A549 (cell line): ENCODE results near the gene SARDH. TPM values are rescaled to one million over a fixed set of nuclear protein-coding genes. Genes with fewer than 3 reads are reported as not detected.

Experiments
- ATAC-seq, 2 experiments: fragments of 200-7000 bp in 1 of 2; fragments of >200 bp in 1 of 2; cut with Nextera tagmentation in 1 of 2; cut with Tn5 transposase in 1 of 2; 3 replicates each; pipeline versions ENCODE4 v1.8.0 to v1.9.1; 2018 to 2020; ENCODE audit warnings: mild to moderate bottlenecking in 1 of 2, moderate library complexity in 1 of 2
- CTCF ChIA-PET: fragments of 300-600 bp; sonication (Branson Sonifier 250); formaldehyde crosslinking; extraction: SDS; loops from one replicate; lab custom pipeline; 2021; ENCODE audit warnings: antibody characterized with exemption, inconsistent platforms; lab: Yijun Ruan, JAX
- POLR2A ChIA-PET: fragments of 350-600 bp; formaldehyde crosslinking; extraction: SDS; loops from one replicate; lab custom pipeline; 2021; ENCODE audit warnings: antibody characterized with exemption, inconsistent platforms; lab: Yijun Ruan, JAX
- DNase-seq, 2 experiments: peaks; one replicate each; pipeline versions ENCODE4 v3.0.0 to v3.0.0-alpha.2; 2011 to 2016; ENCODE audit warnings: low read depth in 1 of 2, low spot score in 1 of 2
- FAIRE-seq: peaks from 2 replicates; lab custom pipeline; 2011; peaks lifted over from hg19 to GRCh38; lab: Jason Lieb, UNC
- H3K27ac ChIP-seq, 2 experiments: fragments of >200 bp; sonication (Bioruptor Twin); formaldehyde crosslinking; 3 replicates each; pipeline ENCODE4 v1.5.1; 2016 to 2017
- H3K4me1 ChIP-seq: fragments of >200 bp; sonication (Bioruptor Twin); formaldehyde crosslinking; 3 replicates; pipeline ENCODE4 v1.6.1; 2016
- H3K4me2 ChIP-seq: fragments of >200 bp; sonication (Bioruptor Twin); formaldehyde crosslinking; 3 replicates; pipeline ENCODE4 v1.6.1; 2016
- H3K4me3 ChIP-seq: fragments of >200 bp; sonication (Bioruptor Twin); formaldehyde crosslinking; 3 replicates; pipeline ENCODE4 v1.5.1; 2016
- H3K9me3 ChIP-seq: fragments of >200 bp; sonication (Bioruptor Twin); formaldehyde crosslinking; 3 replicates; pipeline ENCODE4 v1.6.1; 2016
- CHD4 ChIP-seq: fragments of 200-600 bp; sonication (generic); IDR thresholded peaks from 2 replicates; pipeline ENCODE4 v1.6.1; 2016; ENCODE audit warnings: antibody characterized with exemption, mild to moderate bottlenecking, borderline replicate concordance
- EHMT2 ChIP-seq: fragments of 200-600 bp; sonication (generic); IDR thresholded peaks from 2 replicates; pipeline ENCODE4 v1.6.1; 2016; ENCODE audit warnings: antibody characterized with exemption, low read depth, mild to moderate bottlenecking, moderate library complexity
- FOSL2 ChIP-seq, 2 experiments: fragments of 450-650 bp in 1 of 2; fragments of >200 bp in 1 of 2; sonication (Bioruptor Twin) in 1 of 2; formaldehyde crosslinking; IDR thresholded peaks; 2 replicates each; pipeline versions ENCODE4 v1.5.0 to v1.6.1; 2016 to 2020; ENCODE audit warnings: mild to moderate bottlenecking in 1 of 2, moderate library complexity in 1 of 2
- GATA3 ChIP-seq: IDR thresholded peaks from 2 replicates; pipeline ENCODE4 v1.6.1; 2012; ENCODE audit warnings: borderline replicate concordance
- MAZ ChIP-seq: fragments of 150-350 bp; IDR thresholded peaks from 2 replicates; pipeline ENCODE4 v1.6.1; 2014; ENCODE audit warnings: antibody characterized with exemption, low read depth, low read length, borderline replicate concordance
- NFE2L2 ChIP-seq: fragments of 150-350 bp; conservative IDR thresholded peaks from 2 replicates; pipeline ENCODE4 v1.6.1; 2014; ENCODE audit warnings: low read length
- NR3C1 ChIP-seq: fragments of >200 bp; sonication (Bioruptor Twin); formaldehyde crosslinking; IDR thresholded peaks from 3 replicates; pipeline ENCODE4 v1.6.1; 2017
- POLR2AphosphoS2 ChIP-seq: conservative IDR thresholded peaks from 2 replicates; pipeline ENCODE4 v1.6.1; 2012; ENCODE audit warnings: low read length, improper control_type of control experiment, inconsistent platforms
- RAD21 ChIP-seq, 2 experiments: fragments of >200 bp in 1 of 2; sonication (Bioruptor Twin) in 1 of 2; formaldehyde crosslinking in 1 of 2; IDR thresholded peaks in 1 of 2; conservative IDR thresholded peaks in 1 of 2; 2 replicates in 1 of 2; 3 replicates in 1 of 2; pipeline ENCODE4 v1.6.1; 2012 to 2018; ENCODE audit warnings: inconsistent platforms in 1 of 2
- TP53 ChIP-seq: fragments of 250-450 bp; sonication (Bioruptor Pico); IDR thresholded peaks from 2 replicates; pipeline ENCODE4 v1.5.0; 2021; ENCODE audit warnings: mild to moderate bottlenecking, moderate library complexity
- ZFP36 ChIP-seq: fragments of 450-650 bp; IDR thresholded peaks from 2 replicates; pipeline ENCODE4 v1.6.1; 2014; ENCODE audit warnings: borderline replicate concordance; ENCODE audit not compliant: partially characterized antibody
- WGBS: methylation state at CpG from one replicate; pipeline ENCODE4 v1.1.6; 2017; ENCODE audit errors: missing lambda C conversion rate; 5-methylcytosine and 5-hydroxymethylcytosine counted together
- polyA plus RNA-seq, 4 experiments: library from polyadenylated mRNA; depleted of rRNA in 3 of 4; stranded (reverse); fragments of >200 nt; fragmentation: RNase III in 1 of 4; extraction: RNeasy Plus Mini Kit Qiagen cat#74134 plus additional on column Dnase treatment in 1 of 4; gene quantifications; 2 replicates in 3 of 4; 3 replicates in 1 of 4; pipeline ENCODE4 v1.2.3, GENCODE V29; 2011 to 2017
- TF ChIP-seq, protein P1 (sequence below): fragments of >200 bp; sonication (Bioruptor Twin); formaldehyde crosslinking; IDR thresholded peaks from 3 replicates; pipeline ENCODE4 v1.5.1; 2016
- TF ChIP-seq, protein P2 (sequence below): fragments of >200 bp; sonication (Bioruptor Twin); formaldehyde crosslinking; IDR thresholded peaks from 2 replicates; pipeline ENCODE4 v1.6.1; 2016
- TF ChIP-seq, protein P3 (sequence below): fragments of 250-450 bp; sonication (Bioruptor Pico); IDR thresholded peaks from 2 replicates; pipeline ENCODE4 v1.5.0; 2020; ENCODE audit warnings: low read depth, mild to moderate bottlenecking, moderate library complexity
- TF ChIP-seq, protein P4 (sequence below): fragments of 200-600 bp; sonication (generic); IDR thresholded peaks from 2 replicates; pipeline ENCODE4 v1.6.1; 2016; ENCODE audit warnings: antibody characterized with exemption, mild to moderate bottlenecking, moderate library complexity

Gene SARDH
- polyA plus RNA-seq, 2 of the 4 experiments (the other 2 are of a cell fraction): 0.08 TPM; not detected in 1

DNA sequence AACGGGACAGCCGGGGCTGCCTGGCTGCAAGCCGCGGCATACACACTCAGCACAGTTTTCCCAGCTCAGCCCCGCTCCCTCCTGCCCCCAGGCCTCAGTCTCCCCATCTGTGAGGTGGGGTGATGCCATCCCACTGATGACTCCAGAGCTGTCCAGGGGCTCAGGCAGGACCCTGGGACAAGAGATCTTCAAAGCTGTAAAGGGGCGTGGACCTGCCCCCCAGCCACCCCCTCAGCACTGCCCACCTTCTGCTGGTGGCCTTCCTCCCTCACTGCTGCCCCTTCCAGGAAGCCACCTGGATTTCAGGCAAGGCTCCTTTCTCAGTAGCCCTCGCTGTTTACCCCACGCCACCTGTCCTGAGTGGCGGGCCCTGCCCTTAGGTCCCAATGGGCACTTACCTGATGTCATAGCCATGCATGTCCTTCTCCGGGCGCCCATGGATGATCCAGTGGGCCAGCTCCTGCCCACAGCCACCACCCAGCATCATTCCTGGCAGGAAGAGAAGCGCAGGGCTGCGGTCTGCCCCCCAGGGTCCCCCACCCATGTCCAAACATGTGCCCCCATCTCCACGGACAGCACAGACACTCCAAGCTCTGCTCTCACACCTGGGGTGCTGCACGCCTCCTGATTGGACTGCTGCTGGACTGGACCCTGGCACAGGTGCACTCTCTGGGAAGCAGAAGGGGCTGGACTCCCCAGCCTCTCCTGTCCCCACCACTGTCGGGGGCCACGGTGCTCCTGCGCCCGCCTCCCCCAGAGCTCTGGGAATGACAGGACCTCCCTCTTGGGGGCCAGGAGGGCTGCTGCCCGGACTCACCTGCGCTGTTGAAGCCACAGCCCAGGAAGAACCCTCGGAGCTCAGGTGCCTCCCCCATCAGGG lies 25.7 kb downstream of the SARDH start:
- POLR2A ChIA-PET: no interaction called here
- H3K4me3 ChIP-seq: no peak overlapping the region
- H3K27ac ChIP-seq: no peak overlapping the region
- CTCF ChIA-PET: interaction anchor here (0.8 to 1.5 kb wide), 4 partner anchors 11 to 179 kb away, joined by 3 to 6 read pairs (median 4); no protein-coding TSS in a partner anchor
- 79% methylated on average over 10 of the region's 22 CpGs for WGBS
- no peak for FAIRE-seq
- TF ChIP-seq ZFP36 (peak; percentile 42), MAZ (no peak), NR3C1 (no peak), NFE2L2 (no peak), GATA3 (no peak)
- TF ChIP-seq, protein P1, sequence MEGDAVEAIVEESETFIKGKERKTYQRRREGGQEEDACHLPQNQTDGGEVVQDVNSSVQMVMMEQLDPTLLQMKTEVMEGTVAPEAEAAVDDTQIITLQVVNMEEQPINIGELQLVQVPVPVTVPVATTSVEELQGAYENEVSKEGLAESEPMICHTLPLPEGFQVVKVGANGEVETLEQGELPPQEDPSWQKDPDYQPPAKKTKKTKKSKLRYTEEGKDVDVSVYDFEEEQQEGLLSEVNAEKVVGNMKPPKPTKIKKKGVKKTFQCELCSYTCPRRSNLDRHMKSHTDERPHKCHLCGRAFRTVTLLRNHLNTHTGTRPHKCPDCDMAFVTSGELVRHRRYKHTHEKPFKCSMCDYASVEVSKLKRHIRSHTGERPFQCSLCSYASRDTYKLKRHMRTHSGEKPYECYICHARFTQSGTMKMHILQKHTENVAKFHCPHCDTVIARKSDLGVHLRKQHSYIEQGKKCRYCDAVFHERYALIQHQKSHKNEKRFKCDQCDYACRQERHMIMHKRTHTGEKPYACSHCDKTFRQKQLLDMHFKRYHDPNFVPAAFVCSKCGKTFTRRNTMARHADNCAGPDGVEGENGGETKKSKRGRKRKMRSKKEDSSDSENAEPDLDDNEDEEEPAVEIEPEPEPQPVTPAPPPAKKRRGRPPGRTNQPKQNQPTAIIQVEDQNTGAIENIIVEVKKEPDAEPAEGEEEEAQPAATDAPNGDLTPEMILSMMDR: no peak
- TF ChIP-seq, all 56 proteins: peak for 1
- H3K4me2 ChIP-seq: no peak overlapping the region
- no peaks in the 10 kb centered on the region for H3K4me1 ChIP-seq
- H3K9me3 ChIP-seq: no peaks in the 10 kb centered on the region
- no peak for DNase-seq
- ATAC-seq: no peak

DNA sequence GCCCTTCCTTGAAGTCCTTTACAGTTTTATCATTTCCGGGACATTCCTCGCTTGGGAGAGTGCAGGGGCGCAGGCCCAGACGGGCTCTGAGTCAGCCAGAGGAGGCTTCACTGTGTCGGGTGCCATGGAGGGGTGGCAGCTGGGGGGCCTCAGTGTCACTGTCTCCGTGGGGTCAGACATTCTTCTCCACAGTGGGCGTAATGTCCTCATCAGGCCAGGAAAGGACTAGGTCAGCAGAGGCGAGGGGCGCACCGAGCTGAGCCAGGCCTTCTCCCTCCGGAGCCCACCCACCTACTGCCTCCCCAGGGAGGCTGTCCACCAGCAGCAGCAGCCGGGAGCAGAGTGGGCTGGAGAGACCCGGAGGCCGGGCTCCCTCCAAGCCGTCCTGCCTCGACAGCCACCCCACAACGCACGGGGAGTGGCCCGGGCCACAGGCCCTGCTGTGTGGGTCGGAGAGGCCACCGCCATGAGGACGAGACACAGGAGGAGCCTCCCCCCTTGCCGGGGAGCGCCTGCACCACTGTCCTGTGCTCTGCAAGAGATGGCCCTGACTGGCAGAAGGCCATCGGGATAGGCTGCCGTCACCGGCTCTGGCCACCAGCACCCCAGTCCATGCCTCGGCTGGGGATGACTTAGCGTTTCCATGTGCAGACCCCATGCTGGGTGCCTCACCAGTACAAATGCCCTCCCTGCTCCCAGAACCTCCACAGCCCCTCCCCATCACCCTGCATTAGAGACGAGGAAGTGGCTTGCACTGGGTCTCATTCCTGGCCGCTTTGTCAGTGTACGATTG lies 26.5 kb downstream of the SARDH start:
- ChIA-PET CTCF (interaction anchor here (1.4 kb wide), 1 partner anchor 11 kb away, joined by 5 read pairs; no protein-coding TSS in a partner anchor), POLR2A (no interaction called here)
- Histone ChIP-seq H3K4me1 (no peaks in the 10 kb centered on the region), H3K4me2 (no peak overlapping the region), H3K27ac (peak overlapping the region in 1 of 2 experiments; percentile 38; a peak in 1 of 6 replicates), H3K9me3 (no peaks in the 10 kb centered on the region), H3K4me3 (no peak overlapping the region)
- no peak for TF ChIP-seq POLR2AphosphoS2
- TF ChIP-seq RAD21 (conservative IDR thresholded peaks at IDR 0.05 in 1 of 2, IDR thresholded peaks at IDR 0.05 in 1 of 2): no peak
- no peak for TF ChIP-seq CHD4
- TF ChIP-seq ZFP36: no peak
- no peak for TF ChIP-seq EHMT2
- TF ChIP-seq FOSL2 (IDR thresholded peaks at IDR 0.05): no peak
- no peak for TF ChIP-seq FOSL2 (CRISPR knock-in tag; IDR thresholded peaks at IDR 0.05)
- TF ChIP-seq, protein P2, sequence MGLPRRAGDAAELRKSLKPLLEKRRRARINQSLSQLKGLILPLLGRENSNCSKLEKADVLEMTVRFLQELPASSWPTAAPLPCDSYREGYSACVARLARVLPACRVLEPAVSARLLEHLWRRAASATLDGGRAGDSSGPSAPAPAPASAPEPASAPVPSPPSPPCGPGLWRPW: no peak
- TF ChIP-seq, protein P3, sequence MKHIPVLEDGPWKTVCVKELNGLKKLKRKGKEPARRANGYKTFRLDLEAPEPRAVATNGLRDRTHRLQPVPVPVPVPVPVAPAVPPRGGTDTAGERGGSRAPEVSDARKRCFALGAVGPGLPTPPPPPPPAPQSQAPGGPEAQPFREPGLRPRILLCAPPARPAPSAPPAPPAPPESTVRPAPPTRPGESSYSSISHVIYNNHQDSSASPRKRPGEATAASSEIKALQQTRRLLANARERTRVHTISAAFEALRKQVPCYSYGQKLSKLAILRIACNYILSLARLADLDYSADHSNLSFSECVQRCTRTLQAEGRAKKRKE (CRISPR knock-in tag): no peak
- TF ChIP-seq TP53 (CRISPR knock-in tag): no peak
- TF ChIP-seq, protein P4, sequence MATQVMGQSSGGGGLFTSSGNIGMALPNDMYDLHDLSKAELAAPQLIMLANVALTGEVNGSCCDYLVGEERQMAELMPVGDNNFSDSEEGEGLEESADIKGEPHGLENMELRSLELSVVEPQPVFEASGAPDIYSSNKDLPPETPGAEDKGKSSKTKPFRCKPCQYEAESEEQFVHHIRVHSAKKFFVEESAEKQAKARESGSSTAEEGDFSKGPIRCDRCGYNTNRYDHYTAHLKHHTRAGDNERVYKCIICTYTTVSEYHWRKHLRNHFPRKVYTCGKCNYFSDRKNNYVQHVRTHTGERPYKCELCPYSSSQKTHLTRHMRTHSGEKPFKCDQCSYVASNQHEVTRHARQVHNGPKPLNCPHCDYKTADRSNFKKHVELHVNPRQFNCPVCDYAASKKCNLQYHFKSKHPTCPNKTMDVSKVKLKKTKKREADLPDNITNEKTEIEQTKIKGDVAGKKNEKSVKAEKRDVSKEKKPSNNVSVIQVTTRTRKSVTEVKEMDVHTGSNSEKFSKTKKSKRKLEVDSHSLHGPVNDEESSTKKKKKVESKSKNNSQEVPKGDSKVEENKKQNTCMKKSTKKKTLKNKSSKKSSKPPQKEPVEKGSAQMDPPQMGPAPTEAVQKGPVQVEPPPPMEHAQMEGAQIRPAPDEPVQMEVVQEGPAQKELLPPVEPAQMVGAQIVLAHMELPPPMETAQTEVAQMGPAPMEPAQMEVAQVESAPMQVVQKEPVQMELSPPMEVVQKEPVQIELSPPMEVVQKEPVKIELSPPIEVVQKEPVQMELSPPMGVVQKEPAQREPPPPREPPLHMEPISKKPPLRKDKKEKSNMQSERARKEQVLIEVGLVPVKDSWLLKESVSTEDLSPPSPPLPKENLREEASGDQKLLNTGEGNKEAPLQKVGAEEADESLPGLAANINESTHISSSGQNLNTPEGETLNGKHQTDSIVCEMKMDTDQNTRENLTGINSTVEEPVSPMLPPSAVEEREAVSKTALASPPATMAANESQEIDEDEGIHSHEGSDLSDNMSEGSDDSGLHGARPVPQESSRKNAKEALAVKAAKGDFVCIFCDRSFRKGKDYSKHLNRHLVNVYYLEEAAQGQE: no peak
- 77% methylated on average over 9 of the region's 32 CpGs for WGBS
- ATAC-seq: no peak
- DNase-seq: no peak
- FAIRE-seq: no peak
